ENCODE data around the gene TBC1D22A.

Gene TBC1D22A

GRCh38 chr22:47043835-47044721, 281.6 kb downstream of the TBC1D22A start:
- WGBS (ENCODE audit: extremely low coverage, insufficient coverage, low lambda C conversion rate) = no CpG with 5 or more reads among the region's 19 CpGs
- no peaks in the 10 kb centered on the region for H3K79me1 ChIP-seq (ENCODE audit: low read length)
- no peak overlapping the region for H3K9ac ChIP-seq (ENCODE audit: low read length)
- H3K79me2 ChIP-seq (ENCODE audit: control insufficient read depth, insufficient read depth, low read length) = no peaks in the 10 kb centered on the region
- no peak overlapping the region for H4K8ac ChIP-seq (ENCODE audit: low read depth, low read length)
- H2BK15ac ChIP-seq (replicated peaks; ENCODE audit: low read depth) = no peak overlapping the region
- H3K4me2 ChIP-seq (ENCODE audit: low read length) = no peak overlapping the region
- no peak overlapping the region for H2BK5ac ChIP-seq (ENCODE audit: low read length)
- H3K4me1 ChIP-seq (ENCODE audit: control insufficient read depth, low read depth, low read length) = no peaks in the 10 kb centered on the region
- no peak for DNase-seq
- no peak overlapping the region for H2AK5ac ChIP-seq (ENCODE audit: low read length)
- no peaks in the 10 kb centered on the region for H3K36me3 ChIP-seq (ENCODE audit: control insufficient read depth, insufficient read depth, low read length)
- no peak overlapping the region for H3K18ac ChIP-seq (ENCODE audit: low read length)
- H3K27me3 ChIP-seq (ENCODE audit: insufficient read depth, low read length, poor library complexity) = no peaks in the 10 kb centered on the region
- no peak overlapping the region for H4K5ac ChIP-seq (ENCODE audit: low read length)
- no peak overlapping the region for H3K56ac ChIP-seq (ENCODE audit: low read length)
- H3K4me3 ChIP-seq (ENCODE audit: low read length) = no peak overlapping the region
- H3K23ac ChIP-seq (ENCODE audit: low read length) = no peak overlapping the region
- no peak overlapping the region for H3K4ac ChIP-seq (ENCODE audit: low read depth, low read length)
- H2BK120ac ChIP-seq (ENCODE audit: low read depth, low read length) = no peak overlapping the region
- H3K27ac ChIP-seq (ENCODE audit: low read depth, low read length) = no peak overlapping the region

DNA sequence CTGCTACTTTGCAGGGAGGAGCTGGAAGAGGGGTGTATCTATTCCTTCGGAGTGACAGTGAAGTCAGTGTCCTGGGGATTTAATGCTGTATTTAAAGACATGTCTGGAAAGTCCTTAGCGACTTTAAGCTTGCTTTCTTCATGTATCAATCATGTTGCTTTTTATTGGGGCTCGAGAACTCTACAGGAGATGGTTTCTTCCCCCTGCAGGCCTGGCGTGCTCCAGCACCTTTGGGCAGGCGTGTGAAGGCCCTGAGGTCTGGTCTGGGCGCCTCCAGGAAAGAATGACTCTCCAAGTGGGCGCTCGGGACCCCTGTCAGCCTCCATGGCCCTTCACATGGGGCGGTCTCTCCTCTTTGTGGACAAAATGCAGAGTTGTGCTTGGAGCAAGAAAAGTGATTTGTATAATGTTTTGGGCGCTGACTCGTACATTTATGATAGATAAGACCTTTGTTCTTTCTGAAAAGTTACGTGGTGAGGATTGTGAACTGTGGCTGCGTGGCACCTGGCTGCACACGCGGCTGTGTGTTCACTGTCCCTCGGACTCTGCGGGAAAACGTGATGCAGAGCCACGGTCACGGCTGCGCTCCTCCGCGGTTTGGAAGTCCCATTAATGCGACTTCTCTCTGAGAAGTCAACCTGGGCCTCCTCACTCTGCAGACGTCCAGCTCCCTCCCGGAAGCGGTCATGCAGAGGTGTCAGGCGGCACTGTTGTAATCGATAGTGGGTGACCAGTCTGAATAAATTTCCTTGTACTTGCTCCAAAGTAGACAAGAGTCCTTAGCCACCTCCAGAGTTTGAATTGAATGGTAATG, 282.5 kb downstream of the TBC1D22A start:
- Histone ChIP-seq H2BK5ac (ENCODE audit: low read length) (no peak overlapping the region), H3K27ac (ENCODE audit: low read depth, low read length) (no peak overlapping the region), H3K27me3 (ENCODE audit: insufficient read depth, low read length, poor library complexity) (no peaks in the 10 kb centered on the region)

DNA sequence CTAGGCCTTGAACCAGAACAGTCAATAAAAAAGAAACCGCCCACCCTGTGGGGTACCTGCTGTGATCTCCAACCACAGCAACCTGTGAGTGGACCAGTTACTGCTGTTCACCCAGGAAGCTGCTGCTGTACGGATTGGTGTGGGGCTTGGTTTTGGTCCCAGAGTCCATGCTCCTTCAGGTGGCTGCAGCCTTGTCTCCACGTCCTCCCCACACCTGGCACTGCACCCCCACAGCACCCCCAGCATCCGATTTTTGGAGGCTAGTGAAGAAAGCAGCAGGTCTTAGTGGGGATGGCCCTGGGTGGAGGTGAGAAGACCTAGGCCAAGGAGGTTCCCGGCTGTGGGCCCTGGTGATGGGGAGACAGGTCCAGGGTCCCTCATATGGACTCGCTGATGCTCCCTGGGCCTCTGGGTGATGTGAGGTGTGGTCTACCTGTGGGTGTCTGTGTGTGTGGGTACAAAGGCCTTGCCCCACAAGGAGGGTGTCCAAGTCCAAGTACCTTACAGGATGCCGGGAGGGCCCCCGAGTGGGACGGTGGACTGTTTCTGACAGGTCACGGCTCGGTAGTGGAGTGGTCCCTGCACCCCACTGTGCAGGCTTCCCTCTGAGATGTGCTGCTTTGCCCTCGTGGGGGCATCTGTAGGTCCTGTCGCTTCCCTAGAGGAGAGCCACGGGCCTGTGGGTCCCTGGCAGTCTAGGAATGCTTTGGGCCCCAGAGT, 283.4 kb downstream of the TBC1D22A start:
- Histone ChIP-seq H3K36me3 (ENCODE audit: control insufficient read depth, insufficient read depth, low read length) (no peaks in the 10 kb centered on the region), H3K79me1 (ENCODE audit: low read length) (no peaks in the 10 kb centered on the region), H2BK5ac (ENCODE audit: low read length) (no peak overlapping the region), H3K79me2 (ENCODE audit: control insufficient read depth, insufficient read depth, low read length) (no peaks in the 10 kb centered on the region), H3K4ac (ENCODE audit: low read depth, low read length) (no peak overlapping the region), H3K23ac (ENCODE audit: low read length) (no peak overlapping the region), H2BK120ac (ENCODE audit: low read depth, low read length) (no peak overlapping the region), H3K56ac (ENCODE audit: low read length) (no peak overlapping the region), H2AK5ac (ENCODE audit: low read length) (no peak overlapping the region), H4K5ac (ENCODE audit: low read length) (no peak overlapping the region), H2BK15ac (replicated peaks; ENCODE audit: low read depth) (no peak overlapping the region), H3K27me3 (ENCODE audit: insufficient read depth, low read length, poor library complexity) (no peaks in the 10 kb centered on the region), H3K4me2 (ENCODE audit: low read length) (no peak overlapping the region), H3K9ac (ENCODE audit: low read length) (no peak overlapping the region), H3K27ac (ENCODE audit: low read depth, low read length) (no peak overlapping the region), H4K8ac (ENCODE audit: low read depth, low read length) (no peak overlapping the region), H3K4me3 (ENCODE audit: low read length) (no peak overlapping the region), H3K4me1 (ENCODE audit: control insufficient read depth, low read depth, low read length) (no peaks in the 10 kb centered on the region), H3K18ac (ENCODE audit: low read length) (no peak overlapping the region)
- no CpG with 5 or more reads among the region's 14 CpGs for whole genome bisulfite sequencing (ENCODE audit: extremely low coverage, insufficient coverage, low lambda C conversion rate)
- no peak for DNase-seq

More for the DNA sequence above, 282.5 kb downstream of the TBC1D22A start:
- Histone ChIP-seq H3K79me2 (ENCODE audit: control insufficient read depth, insufficient read depth, low read length) (no peaks in the 10 kb centered on the region), H4K5ac (ENCODE audit: low read length) (no peak overlapping the region), H4K8ac (ENCODE audit: low read depth, low read length) (no peak overlapping the region), H2BK15ac (replicated peaks; ENCODE audit: low read depth) (no peak overlapping the region), H3K18ac (ENCODE audit: low read length) (no peak overlapping the region), H2AK5ac (ENCODE audit: low read length) (no peak overlapping the region), H2BK120ac (ENCODE audit: low read depth, low read length) (no peak overlapping the region), H3K4me3 (ENCODE audit: low read length) (no peak overlapping the region), H3K4me1 (ENCODE audit: control insufficient read depth, low read depth, low read length) (no peaks in the 10 kb centered on the region), H3K4me2 (ENCODE audit: low read length) (no peak overlapping the region), H3K23ac (ENCODE audit: low read length) (no peak overlapping the region), H3K4ac (ENCODE audit: low read depth, low read length) (no peak overlapping the region), H3K36me3 (ENCODE audit: control insufficient read depth, insufficient read depth, low read length) (no peaks in the 10 kb centered on the region), H3K9ac (ENCODE audit: low read length) (no peak overlapping the region), H3K79me1 (ENCODE audit: low read length) (no peaks in the 10 kb centered on the region), H3K56ac (ENCODE audit: low read length) (no peak overlapping the region)
- DNase-seq = no peak
- WGBS (ENCODE audit: extremely low coverage, insufficient coverage, low lambda C conversion rate) = no CpG with 5 or more reads among the region's 29 CpGs

DNA sequence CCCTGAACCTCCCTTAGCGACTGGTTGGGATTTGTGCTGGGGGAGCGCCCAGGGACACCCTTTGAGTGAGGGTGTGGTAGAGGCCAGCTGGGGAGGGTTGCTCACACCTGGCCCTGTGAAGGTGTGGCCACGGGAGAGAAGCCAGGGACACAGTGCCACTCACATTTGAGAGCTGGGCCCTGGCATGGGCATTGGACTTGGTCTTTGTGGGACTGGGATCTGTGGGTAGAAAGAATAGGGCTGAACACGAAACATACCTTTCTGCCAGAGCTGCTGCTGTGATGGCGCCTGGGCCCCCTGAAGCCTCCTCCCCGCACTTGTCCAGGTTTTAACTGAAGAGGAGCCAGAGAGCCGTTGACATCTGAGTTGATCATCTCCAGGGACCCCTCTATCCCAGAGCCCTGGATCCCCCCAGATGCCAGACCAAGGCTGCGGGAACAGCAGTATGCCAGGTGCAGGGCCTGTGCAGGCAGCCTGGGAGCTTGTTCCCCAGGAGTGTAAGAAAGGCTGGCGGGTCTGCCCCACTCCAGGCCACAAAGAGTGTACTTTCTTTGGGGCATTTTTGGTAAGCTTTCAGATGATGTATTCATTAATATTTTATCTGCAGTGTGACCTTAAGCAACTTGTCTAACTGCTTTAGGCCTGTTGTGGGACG, 284.1 kb downstream of the TBC1D22A start:
- H3K36me3 ChIP-seq (ENCODE audit: control insufficient read depth, insufficient read depth, low read length) = no peaks in the 10 kb centered on the region
- no peak overlapping the region for H3K9ac ChIP-seq (ENCODE audit: low read length)
- no CpG with 5 or more reads among the region's 10 CpGs for WGBS (ENCODE audit: extremely low coverage, insufficient coverage, low lambda C conversion rate)
- H4K8ac ChIP-seq (ENCODE audit: low read depth, low read length) = no peak overlapping the region
- H3K27ac ChIP-seq (ENCODE audit: low read depth, low read length) = no peak overlapping the region
- no peak overlapping the region for H4K5ac ChIP-seq (ENCODE audit: low read length)
- no peaks in the 10 kb centered on the region for H3K4me1 ChIP-seq (ENCODE audit: control insufficient read depth, low read depth, low read length)
- H3K18ac ChIP-seq (ENCODE audit: low read length) = no peak overlapping the region
- H3K4ac ChIP-seq (ENCODE audit: low read depth, low read length) = no peak overlapping the region
- no peaks in the 10 kb centered on the region for H3K79me1 ChIP-seq (ENCODE audit: low read length)
- no peak overlapping the region for H2BK15ac ChIP-seq (replicated peaks; ENCODE audit: low read depth)
- H2BK5ac ChIP-seq (ENCODE audit: low read length) = no peak overlapping the region
- H3K79me2 ChIP-seq (ENCODE audit: control insufficient read depth, insufficient read depth, low read length) = no peaks in the 10 kb centered on the region
- no peak overlapping the region for H3K4me2 ChIP-seq (ENCODE audit: low read length)
- no peak for DNase-seq
- no peak overlapping the region for H3K56ac ChIP-seq (ENCODE audit: low read length)
- no peak overlapping the region for H3K23ac ChIP-seq (ENCODE audit: low read length)
- H2AK5ac ChIP-seq (ENCODE audit: low read length) = no peak overlapping the region
- H3K27me3 ChIP-seq (ENCODE audit: insufficient read depth, low read length, poor library complexity) = no peaks in the 10 kb centered on the region
- H2BK120ac ChIP-seq (ENCODE audit: low read depth, low read length) = no peak overlapping the region
- no peak overlapping the region for H3K4me3 ChIP-seq (ENCODE audit: low read length)

DNA sequence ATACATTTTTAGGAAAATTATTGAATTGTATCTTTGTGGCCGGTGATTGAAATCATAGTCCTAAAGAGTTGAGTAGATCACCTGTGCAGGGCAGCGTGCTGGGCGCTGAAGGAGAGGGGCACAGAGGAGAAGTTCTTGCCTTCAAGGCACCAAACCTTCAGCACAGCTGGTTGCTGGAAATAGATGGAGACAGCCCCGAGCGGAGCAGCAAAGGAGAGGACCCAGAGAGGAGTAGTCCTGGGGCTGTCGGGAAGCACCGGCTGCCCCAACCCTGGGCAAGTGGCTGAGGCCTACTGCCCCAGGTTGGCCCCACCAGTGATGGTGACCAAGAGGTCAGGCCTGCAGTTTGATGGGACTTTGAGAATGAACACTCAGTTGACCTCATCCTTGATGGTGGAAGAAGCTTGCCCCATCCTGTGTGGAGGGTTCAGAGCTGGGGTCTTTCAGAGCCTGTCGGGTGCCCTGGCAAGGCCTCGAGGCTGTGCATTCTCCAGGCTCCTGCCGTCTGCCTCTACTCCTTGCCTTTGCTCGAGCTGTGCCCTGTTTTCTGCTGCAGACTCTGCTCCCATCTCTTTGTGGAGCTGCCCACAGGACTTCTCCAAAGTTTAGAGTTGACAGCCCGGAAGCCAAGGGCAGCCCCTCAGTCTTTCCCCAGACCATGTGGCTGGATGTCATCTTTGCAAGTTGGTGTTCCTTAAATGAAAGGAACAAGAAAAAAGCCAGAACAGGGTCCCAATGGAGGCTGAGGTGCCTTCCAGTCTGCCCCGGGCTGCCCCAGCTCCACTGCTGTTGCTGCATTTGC, 285.1 kb downstream of the TBC1D22A start:
- WGBS (ENCODE audit: extremely low coverage, insufficient coverage, low lambda C conversion rate) = no CpG with 5 or more reads among the region's 13 CpGs
- H3K4me3 ChIP-seq (ENCODE audit: low read length) = no peak overlapping the region
- no peak overlapping the region for H3K4me2 ChIP-seq (ENCODE audit: low read length)
- H3K4me1 ChIP-seq (ENCODE audit: control insufficient read depth, low read depth, low read length) = no peaks in the 10 kb centered on the region
- H4K8ac ChIP-seq (ENCODE audit: low read depth, low read length) = no peak overlapping the region
- H3K79me2 ChIP-seq (ENCODE audit: control insufficient read depth, insufficient read depth, low read length) = no peaks in the 10 kb centered on the region
- H3K79me1 ChIP-seq (ENCODE audit: low read length) = no peaks in the 10 kb centered on the region
- H4K5ac ChIP-seq (ENCODE audit: low read length) = no peak overlapping the region
- H3K4ac ChIP-seq (ENCODE audit: low read depth, low read length) = no peak overlapping the region
- no peak overlapping the region for H3K27ac ChIP-seq (ENCODE audit: low read depth, low read length)
- DNase-seq = no peak
- no peak overlapping the region for H3K9ac ChIP-seq (ENCODE audit: low read length)
- no peaks in the 10 kb centered on the region for H3K27me3 ChIP-seq (ENCODE audit: insufficient read depth, low read length, poor library complexity)
- H3K56ac ChIP-seq (ENCODE audit: low read length) = no peak overlapping the region
- no peak overlapping the region for H2BK5ac ChIP-seq (ENCODE audit: low read length)
- no peak overlapping the region for H3K23ac ChIP-seq (ENCODE audit: low read length)
- H2BK120ac ChIP-seq (ENCODE audit: low read depth, low read length) = no peak overlapping the region
- no peak overlapping the region for H2AK5ac ChIP-seq (ENCODE audit: low read length)
- H3K36me3 ChIP-seq (ENCODE audit: control insufficient read depth, insufficient read depth, low read length) = no peaks in the 10 kb centered on the region
- no peak overlapping the region for H3K18ac ChIP-seq (ENCODE audit: low read length)
- no peak overlapping the region for H2BK15ac ChIP-seq (replicated peaks; ENCODE audit: low read depth)

All from mesendoderm (in vitro differentiated cells).